ENCODE data around the gene NEDD4L.

NEDD4L gene

DNA sequence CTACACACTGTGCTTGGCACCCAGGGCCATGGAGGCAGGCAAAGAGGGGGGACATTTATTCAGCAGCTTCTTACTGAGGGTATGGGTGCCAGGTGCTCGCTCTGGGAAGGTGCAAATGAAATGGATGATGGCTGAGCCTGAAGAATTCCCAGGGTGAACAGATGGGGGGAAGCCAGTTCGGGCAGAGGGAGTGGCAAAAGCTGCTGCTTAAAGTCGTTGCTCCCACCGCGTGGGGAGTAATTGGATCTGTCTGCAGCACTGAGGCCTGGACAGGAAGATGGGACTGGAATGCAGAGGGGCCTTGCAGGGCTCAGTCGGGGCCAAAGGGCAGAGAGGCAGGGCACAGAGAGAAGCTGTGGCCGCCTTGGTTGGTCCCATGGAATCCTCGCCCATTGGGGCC, 51.2 kb downstream of the NEDD4L start:
- TF ChIP-seq SNAI2 (CRISPR knock-in tag; IDR thresholded peaks at IDR 0.05) = no peak
- TF ChIP-seq, protein P1, sequence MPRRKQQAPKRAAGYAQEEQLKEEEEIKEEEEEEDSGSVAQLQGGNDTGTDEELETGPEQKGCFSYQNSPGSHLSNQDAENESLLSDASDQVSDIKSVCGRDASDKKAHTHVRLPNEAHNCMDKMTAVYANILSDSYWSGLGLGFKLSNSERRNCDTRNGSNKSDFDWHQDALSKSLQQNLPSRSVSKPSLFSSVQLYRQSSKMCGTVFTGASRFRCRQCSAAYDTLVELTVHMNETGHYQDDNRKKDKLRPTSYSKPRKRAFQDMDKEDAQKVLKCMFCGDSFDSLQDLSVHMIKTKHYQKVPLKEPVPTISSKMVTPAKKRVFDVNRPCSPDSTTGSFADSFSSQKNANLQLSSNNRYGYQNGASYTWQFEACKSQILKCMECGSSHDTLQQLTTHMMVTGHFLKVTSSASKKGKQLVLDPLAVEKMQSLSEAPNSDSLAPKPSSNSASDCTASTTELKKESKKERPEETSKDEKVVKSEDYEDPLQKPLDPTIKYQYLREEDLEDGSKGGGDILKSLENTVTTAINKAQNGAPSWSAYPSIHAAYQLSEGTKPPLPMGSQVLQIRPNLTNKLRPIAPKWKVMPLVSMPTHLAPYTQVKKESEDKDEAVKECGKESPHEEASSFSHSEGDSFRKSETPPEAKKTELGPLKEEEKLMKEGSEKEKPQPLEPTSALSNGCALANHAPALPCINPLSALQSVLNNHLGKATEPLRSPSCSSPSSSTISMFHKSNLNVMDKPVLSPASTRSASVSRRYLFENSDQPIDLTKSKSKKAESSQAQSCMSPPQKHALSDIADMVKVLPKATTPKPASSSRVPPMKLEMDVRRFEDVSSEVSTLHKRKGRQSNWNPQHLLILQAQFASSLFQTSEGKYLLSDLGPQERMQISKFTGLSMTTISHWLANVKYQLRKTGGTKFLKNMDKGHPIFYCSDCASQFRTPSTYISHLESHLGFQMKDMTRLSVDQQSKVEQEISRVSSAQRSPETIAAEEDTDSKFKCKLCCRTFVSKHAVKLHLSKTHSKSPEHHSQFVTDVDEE (CRISPR knock-in tag; IDR thresholded peaks at IDR 0.05) = no peak
- no peak for TF ChIP-seq ESRRG (CRISPR knock-in tag; IDR thresholded peaks at IDR 0.05)
- TF ChIP-seq ZFP30 (CRISPR knock-in tag; IDR thresholded peaks at IDR 0.05) = no peak
- TF ChIP-seq, protein P2, sequence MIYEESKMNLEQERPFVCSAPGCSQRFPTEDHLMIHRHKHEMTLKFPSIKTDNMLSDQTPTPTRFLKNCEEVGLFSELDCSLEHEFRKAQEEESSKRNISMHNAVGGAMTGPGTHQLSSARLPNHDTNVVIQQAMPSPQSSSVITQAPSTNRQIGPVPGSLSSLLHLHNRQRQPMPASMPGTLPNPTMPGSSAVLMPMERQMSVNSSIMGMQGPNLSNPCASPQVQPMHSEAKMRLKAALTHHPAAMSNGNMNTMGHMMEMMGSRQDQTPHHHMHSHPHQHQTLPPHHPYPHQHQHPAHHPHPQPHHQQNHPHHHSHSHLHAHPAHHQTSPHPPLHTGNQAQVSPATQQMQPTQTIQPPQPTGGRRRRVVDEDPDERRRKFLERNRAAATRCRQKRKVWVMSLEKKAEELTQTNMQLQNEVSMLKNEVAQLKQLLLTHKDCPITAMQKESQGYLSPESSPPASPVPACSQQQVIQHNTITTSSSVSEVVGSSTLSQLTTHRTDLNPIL (CRISPR knock-in tag; IDR thresholded peaks at IDR 0.05; ENCODE audit: low read depth) = no peak
- no peak for TF ChIP-seq GLIS3 (CRISPR knock-in tag; IDR thresholded peaks at IDR 0.05)
- TF ChIP-seq ZNF8 (CRISPR knock-in tag; IDR thresholded peaks at IDR 0.05) = no peak
- no peak for TF ChIP-seq PPARA (CRISPR knock-in tag; IDR thresholded peaks at IDR 0.05; ENCODE audit: borderline replicate concordance)
- TF ChIP-seq RARB (CRISPR knock-in tag; IDR thresholded peaks at IDR 0.05) = no peak
- TF ChIP-seq ZNF70 (CRISPR knock-in tag; IDR thresholded peaks at IDR 0.05) = no peak
- TF ChIP-seq, protein P3, sequence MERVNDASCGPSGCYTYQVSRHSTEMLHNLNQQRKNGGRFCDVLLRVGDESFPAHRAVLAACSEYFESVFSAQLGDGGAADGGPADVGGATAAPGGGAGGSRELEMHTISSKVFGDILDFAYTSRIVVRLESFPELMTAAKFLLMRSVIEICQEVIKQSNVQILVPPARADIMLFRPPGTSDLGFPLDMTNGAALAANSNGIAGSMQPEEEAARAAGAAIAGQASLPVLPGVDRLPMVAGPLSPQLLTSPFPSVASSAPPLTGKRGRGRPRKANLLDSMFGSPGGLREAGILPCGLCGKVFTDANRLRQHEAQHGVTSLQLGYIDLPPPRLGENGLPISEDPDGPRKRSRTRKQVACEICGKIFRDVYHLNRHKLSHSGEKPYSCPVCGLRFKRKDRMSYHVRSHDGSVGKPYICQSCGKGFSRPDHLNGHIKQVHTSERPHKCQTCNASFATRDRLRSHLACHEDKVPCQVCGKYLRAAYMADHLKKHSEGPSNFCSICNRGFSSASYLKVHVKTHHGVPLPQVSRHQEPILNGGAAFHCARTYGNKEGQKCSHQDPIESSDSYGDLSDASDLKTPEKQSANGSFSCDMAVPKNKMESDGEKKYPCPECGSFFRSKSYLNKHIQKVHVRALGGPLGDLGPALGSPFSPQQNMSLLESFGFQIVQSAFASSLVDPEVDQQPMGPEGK (CRISPR knock-in tag; IDR thresholded peaks at IDR 0.05; ENCODE audit: borderline replicate concordance) = no peak
- no peak for TF ChIP-seq TCF4 (CRISPR knock-in tag; IDR thresholded peaks at IDR 0.05; ENCODE audit: borderline replicate concordance)
- TF ChIP-seq, protein P4, sequence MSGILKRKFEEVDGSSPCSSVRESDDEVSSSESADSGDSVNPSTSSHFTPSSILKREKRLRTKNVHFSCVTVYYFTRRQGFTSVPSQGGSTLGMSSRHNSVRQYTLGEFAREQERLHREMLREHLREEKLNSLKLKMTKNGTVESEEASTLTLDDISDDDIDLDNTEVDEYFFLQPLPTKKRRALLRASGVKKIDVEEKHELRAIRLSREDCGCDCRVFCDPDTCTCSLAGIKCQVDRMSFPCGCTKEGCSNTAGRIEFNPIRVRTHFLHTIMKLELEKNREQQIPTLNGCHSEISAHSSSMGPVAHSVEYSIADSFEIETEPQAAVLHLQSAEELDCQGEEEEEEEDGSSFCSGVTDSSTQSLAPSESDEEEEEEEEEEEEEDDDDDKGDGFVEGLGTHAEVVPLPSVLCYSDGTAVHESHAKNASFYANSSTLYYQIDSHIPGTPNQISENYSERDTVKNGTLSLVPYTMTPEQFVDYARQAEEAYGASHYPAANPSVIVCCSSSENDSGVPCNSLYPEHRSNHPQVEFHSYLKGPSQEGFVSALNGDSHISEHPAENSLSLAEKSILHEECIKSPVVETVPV (CRISPR knock-in tag; IDR thresholded peaks at IDR 0.05) = no peak
- no peak for TF ChIP-seq BACH2 (CRISPR knock-in tag; IDR thresholded peaks at IDR 0.05; ENCODE audit: borderline replicate concordance)
- no peak for TF ChIP-seq ARNTL (CRISPR knock-in tag; IDR thresholded peaks at IDR 0.05; ENCODE audit: borderline replicate concordance, low read depth)
- TF ChIP-seq OSR1 (CRISPR knock-in tag; IDR thresholded peaks at IDR 0.05) = no peak
- TF ChIP-seq TOX (CRISPR knock-in tag; IDR thresholded peaks at IDR 0.05; ENCODE audit: borderline replicate concordance) = no peak
- TF ChIP-seq ZC3H10 (CRISPR knock-in tag; IDR thresholded peaks at IDR 0.05) = no peak
- TF ChIP-seq, protein P5, sequence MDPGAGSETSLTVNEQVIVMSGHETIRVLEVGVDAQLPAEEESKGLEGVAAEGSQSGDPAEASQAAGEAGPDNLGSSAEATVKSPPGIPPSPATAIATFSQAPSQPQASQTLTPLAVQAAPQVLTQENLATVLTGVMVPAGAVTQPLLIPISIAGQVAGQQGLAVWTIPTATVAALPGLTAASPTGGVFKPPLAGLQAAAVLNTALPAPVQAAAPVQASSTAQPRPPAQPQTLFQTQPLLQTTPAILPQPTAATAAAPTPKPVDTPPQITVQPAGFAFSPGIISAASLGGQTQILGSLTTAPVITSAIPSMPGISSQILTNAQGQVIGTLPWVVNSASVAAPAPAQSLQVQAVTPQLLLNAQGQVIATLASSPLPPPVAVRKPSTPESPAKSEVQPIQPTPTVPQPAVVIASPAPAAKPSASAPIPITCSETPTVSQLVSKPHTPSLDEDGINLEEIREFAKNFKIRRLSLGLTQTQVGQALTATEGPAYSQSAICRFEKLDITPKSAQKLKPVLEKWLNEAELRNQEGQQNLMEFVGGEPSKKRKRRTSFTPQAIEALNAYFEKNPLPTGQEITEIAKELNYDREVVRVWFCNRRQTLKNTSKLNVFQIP (CRISPR knock-in tag; IDR thresholded peaks at IDR 0.05; ENCODE audit: borderline replicate concordance, low read depth) = no peak
- no peak for TF ChIP-seq ZFP3 (CRISPR knock-in tag; IDR thresholded peaks at IDR 0.05)
- ATAC-seq = no peak

DNA sequence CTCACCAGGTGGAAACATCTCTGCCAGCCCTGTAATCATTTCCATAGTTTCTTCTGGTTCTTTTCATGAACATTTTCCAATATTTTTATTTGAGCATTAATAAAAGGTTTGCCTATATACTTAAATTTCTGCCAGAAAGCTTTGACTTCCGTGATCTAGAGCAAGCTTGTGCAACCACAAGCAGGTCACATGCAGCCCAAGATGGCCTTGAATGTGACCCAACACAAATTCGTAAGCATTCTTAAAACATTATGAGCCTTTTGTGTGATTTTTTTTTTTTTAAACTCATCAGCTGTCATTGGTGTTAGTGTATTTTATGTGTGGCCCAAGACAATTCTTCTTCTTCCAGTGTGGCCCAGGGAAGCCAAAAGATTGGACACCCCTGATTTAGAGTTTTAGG, 51.6 kb downstream of the NEDD4L start:
- TF ChIP-seq PPARA (CRISPR knock-in tag; IDR thresholded peaks at IDR 0.05; ENCODE audit: borderline replicate concordance) (no peak), ZNF70 (CRISPR knock-in tag; IDR thresholded peaks at IDR 0.05) (no peak), OSR1 (CRISPR knock-in tag; IDR thresholded peaks at IDR 0.05) (no peak), ZNF565 (CRISPR knock-in tag; conservative IDR thresholded peaks at IDR 0.05; ENCODE audit: low read depth) (no peak), ARNTL (CRISPR knock-in tag; IDR thresholded peaks at IDR 0.05; ENCODE audit: borderline replicate concordance, low read depth) (no peak), TOX (CRISPR knock-in tag; IDR thresholded peaks at IDR 0.05; ENCODE audit: borderline replicate concordance) (no peak), TCF4 (CRISPR knock-in tag; IDR thresholded peaks at IDR 0.05; ENCODE audit: borderline replicate concordance) (no peak), ZFP30 (CRISPR knock-in tag; IDR thresholded peaks at IDR 0.05) (no peak), BACH2 (CRISPR knock-in tag; IDR thresholded peaks at IDR 0.05; ENCODE audit: borderline replicate concordance) (no peak), ESRRG (CRISPR knock-in tag; IDR thresholded peaks at IDR 0.05) (no peak), ZFP3 (CRISPR knock-in tag; IDR thresholded peaks at IDR 0.05) (no peak), ISL1 (CRISPR knock-in tag; IDR thresholded peaks at IDR 0.05) (no peak), ZNF8 (CRISPR knock-in tag; IDR thresholded peaks at IDR 0.05) (no peak), ZC3H10 (CRISPR knock-in tag; IDR thresholded peaks at IDR 0.05) (no peak), GLIS3 (CRISPR knock-in tag; IDR thresholded peaks at IDR 0.05) (no peak)
- TF ChIP-seq, protein P1 (CRISPR knock-in tag; IDR thresholded peaks at IDR 0.05) = no peak
- TF ChIP-seq, protein P5 (CRISPR knock-in tag; IDR thresholded peaks at IDR 0.05; ENCODE audit: borderline replicate concordance, low read depth) = no peak
- TF ChIP-seq, protein P2 (CRISPR knock-in tag; IDR thresholded peaks at IDR 0.05; ENCODE audit: low read depth) = no peak
- no peak for ATAC-seq
